G401 (cell line): Measurements from ENCODE around the gene BRAP. TPM values are rescaled to one million over a fixed set of nuclear protein-coding genes. Genes with fewer than 3 reads are reported as not detected.
"Not testable (repeated sequence)": the region's sequence is repeated elsewhere in the genome, so short reads cannot be mapped to it uniquely, and the experiment has no call there.

Experiments used
- DNase-seq: peaks from one replicate; pipeline ENCODE4 v3.0.0-alpha.2; 2015; ENCODE audit warnings: low spot score
- in situ Hi-C: cut with HindIII; loops from 2 replicates; pipeline ENCODE4 v1.10.0; 2016; ENCODE audit warnings: low sequenced_read_pairs, mixed read lengths
- total RNA-seq: library from RNA; depleted of rRNA; stranded (reverse); fragments of >200 nt; shearing (Covaris generic); gene quantifications from 2 replicates; pipeline ENCODE4 v1.2.3, GENCODE V29; 2014; rRNA removed

The BRAP gene, protein sequence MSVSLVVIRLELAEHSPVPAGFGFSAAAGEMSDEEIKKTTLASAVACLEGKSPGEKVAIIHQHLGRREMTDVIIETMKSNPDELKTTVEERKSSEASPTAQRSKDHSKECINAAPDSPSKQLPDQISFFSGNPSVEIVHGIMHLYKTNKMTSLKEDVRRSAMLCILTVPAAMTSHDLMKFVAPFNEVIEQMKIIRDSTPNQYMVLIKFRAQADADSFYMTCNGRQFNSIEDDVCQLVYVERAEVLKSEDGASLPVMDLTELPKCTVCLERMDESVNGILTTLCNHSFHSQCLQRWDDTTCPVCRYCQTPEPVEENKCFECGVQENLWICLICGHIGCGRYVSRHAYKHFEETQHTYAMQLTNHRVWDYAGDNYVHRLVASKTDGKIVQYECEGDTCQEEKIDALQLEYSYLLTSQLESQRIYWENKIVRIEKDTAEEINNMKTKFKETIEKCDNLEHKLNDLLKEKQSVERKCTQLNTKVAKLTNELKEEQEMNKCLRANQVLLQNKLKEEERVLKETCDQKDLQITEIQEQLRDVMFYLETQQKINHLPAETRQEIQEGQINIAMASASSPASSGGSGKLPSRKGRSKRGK
- 15.8 and 17.0 TPM in 2 replicates for total RNA-seq

DNA sequence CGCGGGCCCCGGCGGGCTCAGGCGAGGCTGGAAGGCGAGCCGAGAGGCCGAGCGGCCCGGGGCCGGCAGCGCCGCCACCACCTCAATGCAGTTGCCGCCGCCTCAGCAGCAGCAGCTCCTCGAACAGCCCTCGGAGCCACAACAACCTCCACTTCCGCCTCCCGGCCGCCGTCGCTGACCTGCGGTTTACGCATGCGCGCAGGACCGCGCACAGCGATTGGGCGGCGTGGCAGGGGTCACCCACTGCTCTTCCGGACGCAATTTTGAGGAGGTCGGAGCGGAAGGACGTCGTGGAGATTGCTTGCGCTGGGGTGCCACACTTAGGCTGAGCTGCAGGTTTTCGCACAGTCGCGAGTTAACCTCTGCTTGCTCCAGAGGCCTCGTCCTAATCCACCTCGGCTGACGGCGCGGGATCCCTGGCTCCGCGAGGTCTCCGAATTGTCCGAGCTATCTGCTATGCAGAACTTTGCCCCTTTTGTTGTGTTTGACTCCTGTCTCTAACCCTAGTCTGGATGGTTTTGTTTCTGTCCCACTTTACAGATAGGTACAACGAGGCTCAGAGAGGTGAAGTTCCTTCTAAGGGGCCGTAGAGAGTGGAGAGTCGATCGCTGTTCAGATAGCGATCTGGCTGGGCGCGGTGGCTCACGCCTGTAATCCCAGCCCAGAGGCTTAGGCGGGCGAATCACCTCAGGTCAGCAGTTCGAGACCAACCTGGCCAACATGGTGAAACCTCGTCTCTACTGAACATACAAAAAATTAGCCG is at the start of gene BRAP, which contains the start of gene ACAD10:
BRAP (minus strand) TSS at position 146 of the 763 bp plus-strand sequence. CDS start 164 bp downstream, outside the sequence.
ACAD10 (plus strand) TSS at position 243 of the 763 bp plus-strand sequence. CDS start 6,657 bp downstream, outside the sequence.
- in situ Hi-C loops, result loop anchor here (25.0 kb wide), 1 partner anchor 99 kb away; the partner anchor contains the start of gene ATXN2
- DNase-seq, result peak; percentile 90

DNA sequence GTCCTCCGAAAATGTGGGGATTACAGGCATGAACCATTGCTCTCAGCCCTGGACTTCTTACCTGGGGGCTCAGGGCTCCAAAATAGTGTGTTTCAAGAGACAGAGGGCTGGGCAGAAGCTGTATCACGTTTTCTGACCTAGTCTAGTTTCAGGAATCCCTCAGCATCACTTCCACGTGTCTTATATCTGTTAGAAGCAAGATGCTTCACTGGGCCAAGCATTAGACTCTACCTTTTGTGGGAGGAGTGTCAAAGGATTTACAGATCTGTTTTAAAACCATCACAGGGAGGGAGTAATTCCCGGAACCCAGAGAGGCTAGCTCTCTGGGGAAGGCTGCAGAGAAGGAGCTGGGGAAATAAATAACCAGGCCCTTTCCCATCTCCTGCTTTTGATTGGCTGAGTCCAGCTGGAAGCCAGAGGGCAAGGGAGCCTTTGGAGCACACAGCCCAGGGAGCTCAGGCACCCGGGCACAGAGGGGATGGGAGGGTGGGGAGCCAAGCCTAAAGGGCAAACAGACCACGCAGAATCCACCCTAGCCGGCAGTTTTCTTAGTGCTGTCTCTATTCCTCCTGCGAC is 47.7 kb upstream of the BRAP start:
- in situ Hi-C loops, result no loop called here
- no peak for DNase-seq

DNA sequence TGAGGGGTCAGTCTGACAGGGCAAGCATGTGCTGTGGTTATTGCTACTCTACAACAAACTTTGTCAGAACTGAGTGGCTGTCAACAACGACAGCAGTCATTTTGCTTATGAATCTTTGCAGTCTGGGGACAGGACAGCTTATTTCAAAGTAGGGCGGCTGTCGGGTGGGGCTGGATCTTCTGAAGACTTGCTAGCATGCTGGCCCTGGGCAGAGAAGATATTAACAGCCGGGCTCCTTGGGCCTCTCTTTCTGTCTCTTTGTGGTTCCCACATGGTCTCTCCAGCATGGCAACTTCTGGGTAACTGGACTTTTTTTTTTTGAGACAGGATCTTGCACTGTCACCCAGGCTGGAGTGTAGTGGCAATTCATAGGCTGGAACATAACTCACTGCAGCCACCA is 47.0 kb upstream of the BRAP start:
- in situ Hi-C loops, result no loop called here

DNA sequence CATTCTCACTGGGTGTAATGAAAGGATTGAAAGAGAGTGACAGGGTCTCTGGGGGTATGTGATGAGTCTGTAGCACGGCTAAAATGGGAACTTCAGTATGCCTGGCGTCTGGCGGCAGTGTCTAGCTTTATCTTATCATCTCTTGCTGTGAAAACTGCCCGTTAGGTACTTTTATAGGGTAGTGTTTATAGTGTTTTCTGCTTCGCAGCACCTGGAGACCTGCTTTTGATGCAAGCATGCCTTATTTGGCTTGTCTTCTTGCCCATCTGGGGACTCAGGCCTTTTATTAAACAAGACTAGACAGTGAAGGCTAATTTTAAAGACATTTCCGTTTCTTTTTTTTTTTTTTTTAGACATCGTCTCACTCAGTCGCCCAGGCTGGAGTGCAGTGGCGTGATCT is 44.7 kb upstream of the BRAP start:
- no peak for DNase-seq
- in situ Hi-C loops, result no loop called here

More for the DNA sequence above, 47.0 kb upstream of the BRAP start:
- DNase-seq, result no peak

DNA sequence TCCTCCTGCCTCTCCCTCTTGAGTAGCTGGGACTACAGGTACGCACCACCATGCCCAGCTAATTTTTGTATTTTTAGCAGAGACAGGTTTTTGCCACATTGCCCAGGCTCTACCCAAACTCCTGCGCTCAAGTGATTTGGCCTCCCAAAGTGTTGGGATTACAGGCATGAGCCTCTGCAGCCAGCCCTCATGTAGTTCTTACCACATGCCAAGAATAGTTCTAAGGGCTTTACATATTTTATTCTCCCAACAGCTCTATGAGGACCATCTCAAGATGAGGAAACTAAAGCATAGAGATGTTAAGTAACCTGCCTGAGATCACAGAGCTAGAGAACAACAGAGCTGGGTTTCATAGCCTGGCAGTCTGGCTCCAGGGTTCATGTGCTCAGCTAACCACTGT is 43.0 kb upstream of the BRAP start:
- no peak for DNase-seq
- in situ Hi-C loops, result no loop called here

DNA sequence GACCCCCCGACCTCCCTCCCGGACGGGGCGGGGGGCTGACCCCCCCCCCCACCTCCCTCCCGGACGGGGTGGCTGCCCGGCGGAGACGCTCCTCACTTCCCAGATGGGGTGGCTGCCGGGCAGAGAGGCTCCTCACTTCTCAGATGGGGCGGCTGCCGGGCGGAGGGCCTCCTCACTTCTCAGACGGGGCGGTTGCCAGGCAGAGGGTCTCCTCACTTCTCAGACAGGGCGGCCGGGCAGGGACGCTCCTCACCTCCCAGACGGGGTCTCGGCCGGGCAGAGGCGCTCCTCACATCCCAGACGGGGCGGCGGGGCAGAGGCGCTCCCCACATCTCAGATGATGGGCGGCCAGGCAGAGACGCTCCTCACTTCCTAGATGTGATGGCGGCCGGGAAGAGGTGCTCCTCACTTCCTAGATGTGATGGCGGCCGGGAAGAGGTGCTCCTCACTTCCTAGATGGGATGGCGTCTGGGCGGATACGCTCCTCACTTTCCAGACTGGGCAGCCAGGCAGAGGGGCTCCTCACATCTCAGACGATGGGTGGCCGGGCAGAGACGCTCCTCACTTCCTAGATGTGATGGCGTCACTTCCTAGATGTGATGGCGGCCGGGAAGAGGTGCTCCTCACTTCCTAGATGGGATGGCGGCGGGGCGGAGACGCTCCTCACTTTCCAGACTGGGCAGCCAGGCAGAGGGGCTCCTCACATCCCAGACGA is 38.0 kb upstream of the BRAP start:
- DNase-seq, in situ Hi-C loops: not testable (repeated sequence)

DNA sequence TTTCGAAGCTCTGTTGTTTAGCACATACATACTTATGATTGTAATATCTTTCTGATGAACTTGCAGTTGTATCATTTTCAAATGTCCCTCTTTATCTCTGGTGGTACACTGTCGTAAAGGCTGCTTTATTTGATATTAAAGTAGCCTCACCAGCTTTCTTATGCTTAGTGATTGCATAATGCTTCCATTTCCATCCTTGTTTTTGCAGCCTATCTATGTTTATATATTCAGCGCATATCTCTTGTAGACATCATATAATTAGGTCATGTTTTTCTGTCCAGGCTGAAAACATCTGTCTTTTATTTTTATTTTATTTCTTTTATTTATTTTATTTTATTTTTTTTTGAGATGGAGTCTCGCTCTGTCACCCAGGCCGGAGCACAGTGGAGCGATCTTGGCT is 34.7 kb upstream of the BRAP start:
- DNase-seq, result no peak
- in situ Hi-C loops, result no loop called here

DNA sequence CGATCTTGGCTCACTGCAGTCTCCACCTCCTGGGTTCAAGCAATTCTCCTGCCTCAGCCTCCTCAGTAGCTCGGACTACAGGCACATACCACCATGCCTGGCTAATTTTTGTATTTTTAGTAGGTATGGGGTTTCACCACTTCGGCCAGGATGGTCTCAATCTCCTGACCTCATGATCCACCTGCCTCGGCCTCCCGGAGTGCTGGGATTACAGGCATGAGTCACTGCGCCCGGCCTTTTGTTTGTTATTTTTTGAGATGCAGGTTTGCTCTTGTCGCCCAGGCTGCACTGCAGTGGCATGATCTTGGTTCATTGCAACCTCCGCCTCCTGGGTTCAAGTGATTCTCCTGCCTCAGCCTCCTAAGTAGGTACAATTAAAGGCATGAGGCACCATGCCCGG is 33.6 kb upstream of the BRAP start:
- in situ Hi-C loops, DNase-seq: not testable (repeated sequence)

DNA sequence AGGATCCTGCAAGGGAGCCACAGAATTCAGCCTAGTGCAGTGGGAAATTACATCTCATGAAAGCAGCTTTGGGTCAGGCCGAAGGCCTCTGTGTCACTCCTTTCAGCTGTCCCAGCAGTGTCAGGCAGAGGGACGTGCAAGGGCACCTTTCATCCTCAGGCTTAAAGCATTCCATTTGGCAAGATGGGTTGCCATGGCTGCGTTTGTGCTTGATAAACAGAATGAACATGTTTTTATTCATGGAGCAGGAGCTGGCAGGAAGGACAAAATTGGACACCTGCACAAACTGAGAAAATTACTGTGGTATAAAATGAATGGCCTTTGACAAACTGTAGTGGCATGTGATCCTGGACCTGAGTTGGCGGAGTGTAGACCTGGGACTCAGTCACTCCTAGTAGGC is 29.5 kb upstream of the BRAP start:
- in situ Hi-C loops, result no loop called here
- DNase-seq, result no peak

DNA sequence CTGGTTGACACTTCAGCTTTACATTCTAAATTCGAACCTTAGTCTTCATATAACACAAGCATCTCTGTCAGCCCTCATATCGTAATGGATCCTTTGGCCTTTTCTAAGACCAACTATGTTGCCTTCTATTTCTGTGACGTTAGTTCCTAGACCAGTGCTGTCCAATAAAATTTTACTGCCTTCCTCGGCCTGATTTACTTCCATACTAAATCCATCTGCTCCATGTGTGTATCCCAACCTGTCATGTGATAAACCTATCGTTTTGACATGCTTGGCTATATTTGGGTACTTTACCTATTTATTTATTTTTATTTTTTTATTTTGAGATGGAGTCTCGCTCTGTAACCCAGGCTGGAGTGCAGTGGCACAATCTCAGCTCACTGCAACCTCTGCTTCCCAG is 20.4 kb upstream of the BRAP start:
- in situ Hi-C loops, result no loop called here
- no peak for DNase-seq

DNA sequence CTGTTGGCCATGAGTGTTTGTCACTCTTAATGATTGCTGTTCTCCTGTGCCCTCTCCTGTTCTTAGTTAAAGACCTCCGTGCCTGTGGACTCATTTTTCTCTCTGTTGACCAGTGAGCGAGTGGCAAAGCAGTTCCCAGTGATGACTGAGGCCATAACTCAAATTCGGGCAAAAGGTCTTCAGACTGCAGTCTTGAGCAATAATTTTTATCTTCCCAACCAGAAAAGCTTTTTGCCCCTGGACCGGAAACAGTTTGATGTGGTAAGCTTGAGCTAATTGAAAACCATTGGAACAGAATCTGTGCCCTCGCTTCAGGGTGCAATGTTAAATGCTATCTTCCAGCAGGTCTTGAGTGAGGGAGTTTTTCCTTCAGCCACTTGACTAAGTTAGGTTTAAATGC is 19.9 kb upstream of the BRAP start:
- in situ Hi-C loops, result no loop called here
- no peak for DNase-seq

DNA sequence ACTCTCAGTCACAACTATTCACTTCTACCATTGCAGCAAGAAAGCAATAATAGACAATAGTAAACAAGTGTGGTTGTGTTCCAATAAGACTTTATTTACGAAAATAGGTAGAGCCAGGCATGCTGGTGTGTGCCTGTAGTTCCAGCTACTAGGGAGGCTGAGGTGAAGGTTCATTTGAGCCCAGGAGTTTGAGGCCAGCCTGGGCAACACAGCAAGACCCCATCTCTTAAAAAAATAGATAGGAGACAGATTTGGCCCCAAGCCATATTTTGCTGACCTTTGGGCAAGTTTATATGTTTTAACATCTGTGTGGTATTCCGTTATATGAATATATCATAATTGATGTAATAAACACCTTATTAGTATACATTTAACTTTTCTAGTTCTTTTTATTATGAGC is 14.2 kb upstream of the BRAP start:
- no peak for DNase-seq
- in situ Hi-C loops, result loop anchor here (10.0 to 25.0 kb wide), 2 partner anchors 105 to 113 kb away; partner anchors contain the start of gene ATXN2

DNA sequence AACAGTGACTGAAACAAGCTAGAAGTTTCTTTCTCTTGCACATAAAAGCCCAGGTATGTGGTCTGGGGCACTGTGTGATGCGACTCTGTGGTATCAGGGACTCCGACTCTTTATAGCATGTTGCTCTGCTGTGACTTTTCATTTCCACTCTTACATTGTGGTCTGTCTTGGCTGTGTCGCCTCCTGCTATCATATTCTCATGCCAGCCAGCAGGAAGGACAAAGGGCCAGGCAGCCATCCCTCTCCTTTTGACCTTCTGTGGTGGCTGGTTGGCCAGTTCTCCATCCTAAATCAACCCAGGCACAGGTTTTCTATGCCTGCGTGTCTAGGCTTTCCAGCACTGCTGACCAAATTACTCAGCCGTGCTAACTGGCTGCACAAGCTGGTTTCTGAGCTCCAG is 8.1 kb upstream of the BRAP start:
- DNase-seq, result no peak
- in situ Hi-C loops, result loop anchor here (10.0 to 25.0 kb wide), 2 partner anchors 107 to 111 kb away; partner anchors contain the start of gene ATXN2

DNA sequence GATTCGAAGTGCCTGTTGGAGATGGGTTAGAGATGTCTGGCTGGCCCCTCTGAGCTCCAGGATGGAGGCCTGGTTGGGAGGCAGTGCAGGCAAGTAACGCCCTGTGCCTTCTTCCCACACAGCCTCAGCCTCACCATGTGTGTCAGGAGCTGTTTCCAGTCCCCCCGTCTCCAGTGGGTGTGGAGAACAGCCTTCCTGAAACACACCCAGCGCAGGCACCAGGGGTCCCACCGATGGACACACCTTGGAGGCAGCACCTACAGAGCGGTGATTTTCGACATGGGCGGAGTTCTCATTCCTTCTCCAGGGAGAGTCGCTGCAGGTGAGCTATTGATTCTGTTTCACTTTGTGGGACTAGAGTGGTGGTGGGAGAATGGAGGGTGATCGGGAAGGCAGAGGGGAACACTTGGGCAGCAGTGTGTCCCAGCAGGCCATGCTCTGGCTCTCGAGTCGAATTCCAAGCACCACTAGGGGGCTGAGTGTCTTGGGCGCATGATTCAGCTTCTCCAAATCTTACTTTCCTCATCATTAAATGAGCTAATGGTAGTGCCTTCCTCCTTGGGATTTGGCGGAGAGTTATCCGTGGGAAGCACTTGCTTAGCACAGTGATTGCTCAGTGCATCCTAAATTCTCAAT is 6.9 kb upstream of the BRAP start:
- in situ Hi-C loops, result loop anchor here (10.0 to 25.0 kb wide), 2 partner anchors 105 to 112 kb away; partner anchors contain the start of gene ATXN2
- no peak for DNase-seq

DNA sequence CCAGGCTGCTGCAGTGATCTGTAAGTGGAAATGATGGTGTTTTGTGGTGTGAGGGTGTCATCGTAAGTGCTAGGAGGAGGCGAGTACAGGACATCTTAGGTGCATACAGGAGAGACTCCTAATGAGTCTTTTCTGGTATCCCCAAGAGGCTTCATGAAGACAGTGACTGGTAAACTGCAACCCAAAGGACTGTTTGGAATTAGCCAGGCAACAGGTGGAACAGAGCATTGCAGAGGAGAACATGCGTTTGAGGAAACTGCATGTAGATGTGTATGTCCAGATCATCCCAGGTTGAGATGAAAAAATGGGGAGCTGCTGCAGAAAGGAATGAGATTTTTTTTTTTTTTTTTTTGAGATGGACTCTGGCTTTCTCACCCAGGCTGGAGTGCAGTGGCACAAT is 5.5 kb upstream of the BRAP start:
- in situ Hi-C loops, result loop anchor here (10.0 to 25.0 kb wide), 2 partner anchors 104 to 114 kb away; partner anchors contain the start of gene ATXN2
- no peak for DNase-seq

DNA sequence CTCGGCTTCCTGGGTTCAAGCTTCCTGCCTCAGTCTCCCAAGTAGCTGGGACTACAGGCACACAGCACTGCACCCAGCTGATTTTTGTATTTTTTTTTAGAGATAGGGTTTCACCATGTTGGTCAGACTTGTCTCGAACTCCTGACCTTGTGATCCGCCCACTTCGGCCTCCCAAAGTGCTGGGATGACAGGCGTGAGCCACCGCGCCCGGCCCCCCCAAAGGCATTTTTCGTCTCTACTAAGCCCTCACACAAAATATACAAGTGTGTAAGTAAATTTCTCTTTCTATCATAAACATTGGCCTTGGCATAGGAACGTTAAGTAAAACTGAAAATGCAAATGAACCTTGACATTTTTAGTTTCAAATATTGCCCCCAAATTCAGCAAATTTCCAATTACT is 2.2 kb upstream of the BRAP start:
- in situ Hi-C loops, result loop anchor here (25.0 kb wide), 1 partner anchor 101 kb away; the partner anchor contains the start of gene ATXN2
- DNase-seq, result no peak

DNA sequence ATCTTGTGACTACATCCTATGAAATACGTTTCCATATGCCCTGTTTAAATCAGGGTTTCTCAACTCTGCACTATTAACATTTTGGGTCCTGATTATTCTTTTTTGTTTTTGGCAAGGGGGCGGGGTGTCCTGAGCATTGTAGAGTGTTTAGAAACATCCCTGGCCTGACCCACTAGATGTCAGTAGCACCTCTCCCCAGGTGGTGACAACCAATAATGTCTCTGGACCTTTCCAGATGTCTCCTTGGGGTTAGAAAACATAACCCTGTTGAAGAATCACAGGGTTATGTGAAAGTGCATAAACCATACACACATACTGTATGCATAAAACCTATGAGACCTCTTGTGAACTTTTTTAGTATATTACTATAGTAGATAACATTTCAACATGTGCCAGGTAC is 1.5 kb upstream of the BRAP start:
- in situ Hi-C loops, result loop anchor here (25.0 kb wide), 1 partner anchor 100 kb away; the partner anchor contains the start of gene ATXN2
- no peak for DNase-seq

DNA sequence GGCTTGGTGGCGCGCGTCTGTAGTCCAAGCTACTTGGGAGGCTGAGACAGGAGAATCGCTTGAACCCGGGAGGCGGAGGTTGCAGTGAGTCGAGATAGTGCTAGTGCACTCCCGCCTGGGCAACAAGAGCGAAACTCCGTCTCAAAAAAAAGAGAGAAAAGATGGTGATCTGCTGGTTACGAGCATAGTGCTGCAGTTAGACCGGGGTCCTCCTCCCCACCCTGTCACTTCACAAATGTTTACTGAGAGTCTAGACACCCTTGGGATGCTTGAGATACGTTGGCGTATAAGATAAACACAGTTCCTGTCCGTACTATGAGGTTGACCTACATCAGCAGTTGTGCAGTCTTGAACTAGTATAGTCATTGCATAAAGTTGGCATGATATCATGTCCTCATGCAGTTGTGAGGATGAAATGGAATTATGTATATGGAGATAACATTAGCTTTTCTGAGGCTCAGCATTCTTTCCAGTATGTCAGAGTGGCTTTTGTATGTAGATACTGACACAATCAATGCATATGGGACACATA is 884 bp upstream of the BRAP start:
- in situ Hi-C loops, result loop anchor here (25.0 kb wide), 1 partner anchor 99 kb away; the partner anchor contains the start of gene ATXN2
- no peak for DNase-seq
